ENCODE results near the gene TRA2A. TPM values are rescaled to one million over a fixed set of nuclear protein-coding genes. Genes with fewer than 3 reads are reported as not detected.

Gene TRA2A
- total and polyA plus RNA-seq, 9 of the 15 experiments (the other 6 are each of a cell fraction or from before 2014, with no cell fraction given), result 22.7 to 210 (median 73.9) TPM

GRCh38 chr7:23531794-23532489, at the start of gene TRA2A (continued):
- TF ChIP-seq SFPQ (IDR thresholded peaks at IDR 0.05; ENCODE audit: low read depth, low read length), result no peak
- TF ChIP-seq AFF1 (IDR thresholded peaks at IDR 0.05; ENCODE audit: low read depth in 1 of 2, partially characterized antibody in 2 of 2), result peak in 1 of 2 experiments; percentile 40
- TF ChIP-seq EGR1 (conservative IDR thresholded peaks at IDR 0.05), result no peak; the same call in 1 of the 2 replicates
- 0 out of 2 replicates have a peak, but pooled peaks have one; percentile 68 for TF ChIP-seq ZNF764 (CRISPR knock-in tag; IDR thresholded peaks at IDR 0.05; ENCODE audit: low read depth)
- no peak for TF ChIP-seq MTA2 (IDR thresholded peaks at IDR 0.05; ENCODE audit: low read depth)
- no peak for TF ChIP-seq ZNF408 (CRISPR knock-in tag; IDR thresholded peaks at IDR 0.05; ENCODE audit: low read depth)
- peak; percentile 21; the same call in 1 of the 2 replicates for TF ChIP-seq ARID1B (IDR thresholded peaks at IDR 0.05)
- TF ChIP-seq NONO (IDR thresholded peaks at IDR 0.05; ENCODE audit: low read depth in 2 of 2, low read length in 1 of 2), result no peak
- TF ChIP-seq ZNF3 (CRISPR knock-in tag; IDR thresholded peaks at IDR 0.05), result no peak
- no peak for TF ChIP-seq LARP7 (IDR thresholded peaks at IDR 0.05)
- TF ChIP-seq HCFC1 (IDR thresholded peaks at IDR 0.05; ENCODE audit: low read depth, low read length), result peak; percentile 62
- TF ChIP-seq CEBPB (tag; IDR thresholded peaks at IDR 0.05), result no peak
- no peak for TF ChIP-seq SETDB1 (IDR thresholded peaks at IDR 0.05; ENCODE audit: low read length)
- peak; percentile 92 for TF ChIP-seq PML (IDR thresholded peaks at IDR 0.05; ENCODE audit: low read length)
- TF ChIP-seq XRCC5 (IDR thresholded peaks at IDR 0.05; ENCODE audit: low read depth, low read length), result no peak
- TF ChIP-seq BACH1 (tag; IDR thresholded peaks at IDR 0.05), result no peak
- TF ChIP-seq DLX4 (CRISPR knock-in tag; IDR thresholded peaks at IDR 0.05), result no peak
- no peak for TF ChIP-seq ZBTB2 (IDR thresholded peaks at IDR 0.05)
- 0 out of 2 replicates have a peak, but pooled peaks have one; percentile 9 for TF ChIP-seq HMBOX1 (IDR thresholded peaks at IDR 0.05)
- no peak for TF ChIP-seq ZNF444 (CRISPR knock-in tag; IDR thresholded peaks at IDR 0.05)

Data from K562 (cell line).